IPS-18a (cell line): Measurements from ENCODE around the gene LRRC8E.
"Not testable (repeated sequence)": the region's sequence is repeated elsewhere in the genome, so short reads cannot be mapped to it uniquely, and the experiment has no call there.

ENCODE experiments used
- H3K27ac ChIP-seq: one replicate; pipeline ENCODE4 v1.5.1; 2013; ENCODE audit warnings: low read length
- H3K27me3 ChIP-seq: one replicate; pipeline ENCODE4 v1.6.1; 2013; ENCODE audit warnings: mild to moderate bottlenecking, low read length; ENCODE audit not compliant: control insufficient read depth, insufficient read depth
- H3K36me3 ChIP-seq: one replicate; pipeline ENCODE4 v1.6.1; 2013; ENCODE audit warnings: low read depth, low read length; ENCODE audit not compliant: control insufficient read depth
- H3K4me1 ChIP-seq: one replicate; pipeline ENCODE4 v1.6.1; 2013; ENCODE audit warnings: low read depth, low read length; ENCODE audit not compliant: control insufficient read depth
- H3K4me3 ChIP-seq: one replicate; pipeline ENCODE4 v1.5.1; 2013; ENCODE audit warnings: low read length
- H3K9ac ChIP-seq: one replicate; pipeline ENCODE4 v1.6.1; 2013; ENCODE audit warnings: mild to moderate bottlenecking, low read length, moderate library complexity
- H3K9me3 ChIP-seq: one replicate; pipeline ENCODE4 v1.6.1; 2013; ENCODE audit warnings: low read depth, low read length; ENCODE audit not compliant: control insufficient read depth

LRRC8E gene

DNA sequence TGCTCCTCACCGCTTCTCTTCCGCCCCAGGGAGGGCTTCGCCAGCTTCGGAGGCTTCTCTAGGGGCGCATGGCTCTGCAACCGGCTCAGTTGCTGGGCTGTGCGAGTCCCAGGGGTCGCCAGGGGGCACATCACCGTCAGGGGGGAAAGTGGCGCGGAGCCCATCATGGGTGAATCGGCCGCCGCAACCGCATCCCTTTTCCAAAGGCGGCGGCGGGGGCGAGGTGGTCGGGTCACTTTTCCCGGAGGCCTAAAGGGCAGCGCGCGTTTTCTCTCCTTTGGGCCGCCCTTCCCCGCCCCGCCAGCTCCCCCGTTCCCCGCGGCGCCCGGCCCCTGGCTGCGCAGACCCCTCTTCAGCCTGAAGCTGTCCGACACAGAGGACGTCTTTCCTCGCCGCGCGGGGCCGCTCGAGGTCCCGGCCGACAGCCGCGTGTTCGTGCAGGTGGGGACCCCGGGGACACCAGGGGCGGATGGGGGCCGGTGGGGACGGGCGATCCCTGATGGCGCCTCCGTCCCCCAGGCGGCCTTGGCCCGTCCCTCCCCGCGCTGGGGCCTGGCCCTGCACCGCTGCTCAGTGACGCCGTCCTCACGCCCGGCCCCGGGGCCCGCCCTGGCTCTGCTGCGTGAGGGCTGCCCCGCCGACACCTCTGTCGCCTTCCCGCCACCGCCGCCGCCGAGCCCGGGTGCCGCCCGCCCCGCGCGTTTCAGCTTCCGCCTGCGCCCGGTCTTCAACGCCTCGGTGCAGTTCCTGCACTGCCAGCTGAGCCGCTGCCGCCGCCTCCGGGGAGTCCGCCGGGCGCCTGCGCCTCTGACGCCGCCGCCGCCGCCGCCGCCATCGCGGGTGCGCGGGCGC lies 28.0 kb downstream of the LRRC8E start:
- no peaks in the 10 kb centered on the region for H3K9me3 ChIP-seq
- H3K9ac ChIP-seq, result no peak overlapping the region
- peaks cover 8% of the 10 kb centered on the region for H3K4me1 ChIP-seq
- H3K4me3 ChIP-seq, result peak overlapping the region; percentile 47
- H3K27me3 ChIP-seq, result peaks cover 61% of the 10 kb centered on the region
- H3K36me3 ChIP-seq, result peaks cover 9% of the 10 kb centered on the region
- H3K27ac ChIP-seq, result no peak overlapping the region

DNA sequence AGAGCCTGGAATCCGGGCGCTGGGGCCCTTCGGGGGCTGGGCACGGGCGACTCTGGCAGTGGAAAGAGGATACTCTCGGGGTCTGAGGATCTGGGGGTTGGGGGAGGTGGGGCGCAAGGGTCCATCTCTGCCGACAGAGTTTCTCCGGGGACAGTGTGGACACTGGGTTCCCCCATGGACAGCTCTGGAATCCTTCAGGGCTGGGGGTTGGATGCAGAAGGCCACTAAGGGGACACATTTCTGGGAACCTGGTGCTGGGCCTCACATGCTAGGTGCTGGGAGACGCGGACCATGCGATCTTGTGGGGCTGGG lies 28.6 kb downstream of the LRRC8E start:
- Histone ChIP-seq H3K27ac (no peak overlapping the region), H3K9me3 (no peaks in the 10 kb centered on the region), H3K9ac (no peak overlapping the region), H3K4me1 (peaks cover 9% of the 10 kb centered on the region), H3K36me3 (peaks cover 3% of the 10 kb centered on the region), H3K4me3 (peak overlapping the region; percentile 47), H3K27me3 (peaks cover 61% of the 10 kb centered on the region)

DNA sequence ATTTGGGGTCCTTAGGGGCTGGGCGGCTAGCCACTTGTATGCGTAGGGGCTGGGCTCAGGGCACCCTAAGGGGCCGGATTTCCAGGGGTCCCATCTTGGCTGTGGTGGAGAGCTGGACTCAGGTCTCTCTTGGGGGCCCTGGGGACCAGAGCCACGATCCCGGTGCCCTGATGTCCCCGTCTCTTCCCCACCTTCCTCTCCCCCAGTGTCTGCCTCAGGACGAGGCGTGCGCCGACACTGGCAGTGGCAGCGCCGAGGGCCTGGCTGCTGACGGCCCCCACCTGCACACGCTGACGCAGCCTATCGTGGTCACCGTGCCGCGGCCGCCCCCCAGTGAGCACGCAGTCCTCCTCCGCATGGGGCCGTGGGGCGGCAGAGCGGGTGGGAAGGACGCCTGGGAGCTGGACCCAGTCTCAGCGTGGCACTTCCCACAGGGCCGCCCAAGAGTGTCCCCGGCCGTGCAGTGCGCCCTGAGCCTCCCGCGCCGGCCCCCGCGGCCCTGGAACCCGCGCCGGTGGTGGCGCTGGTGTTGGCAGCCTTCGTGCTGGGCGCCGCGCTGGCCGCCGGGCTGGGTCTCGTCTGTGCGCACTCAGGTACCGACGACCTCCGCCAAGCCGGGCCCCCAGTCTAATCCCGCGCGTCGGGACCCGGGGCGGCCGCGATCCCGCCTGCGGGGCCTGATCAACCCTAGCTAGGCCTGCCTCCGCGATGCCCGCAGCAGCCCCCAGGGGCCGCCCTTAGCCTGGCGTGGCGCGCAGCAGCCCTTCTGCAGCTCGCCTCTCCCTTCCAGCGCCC lies 29.2 kb downstream of the LRRC8E start:
- Histone ChIP-seq H3K27me3 (peaks cover 61% of the 10 kb centered on the region), H3K4me1 (peaks cover 9% of the 10 kb centered on the region), H3K27ac (no peak overlapping the region), H3K9ac (no peak overlapping the region), H3K4me3 (peak overlapping the region; percentile 47), H3K36me3 (no peaks in the 10 kb centered on the region), H3K9me3 (no peaks in the 10 kb centered on the region)

DNA sequence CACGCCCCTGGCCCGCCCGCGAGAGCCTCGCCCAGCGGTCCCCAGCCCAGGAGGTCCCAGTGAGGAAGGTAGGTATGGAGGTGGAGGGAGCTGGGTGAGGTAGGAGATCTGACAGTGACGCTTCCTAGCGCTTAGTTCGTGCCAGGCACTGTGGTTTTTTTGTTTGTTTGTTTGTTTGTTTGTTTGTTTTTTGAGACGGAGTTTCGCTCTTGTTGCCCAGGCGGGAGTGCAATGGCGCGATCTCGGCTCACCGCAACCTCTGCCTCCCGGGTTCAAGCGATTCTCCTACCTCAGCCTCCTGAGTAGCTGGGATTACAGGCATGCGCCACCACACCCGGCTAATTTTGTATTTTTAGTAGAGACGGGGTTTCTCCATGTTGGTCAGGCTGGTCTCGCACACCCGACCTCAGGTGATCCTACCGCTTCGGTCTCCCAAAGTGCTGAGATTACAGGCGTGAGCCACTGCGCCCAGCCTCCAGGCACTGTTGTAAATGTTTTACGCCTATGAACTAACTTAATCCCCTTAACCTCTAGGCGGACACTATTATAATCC lies 29.8 kb downstream of the LRRC8E start:
- H3K36me3 ChIP-seq, H3K27ac ChIP-seq, H3K9ac ChIP-seq, H3K4me1 ChIP-seq, H3K9me3 ChIP-seq: not testable (repeated sequence)
- peaks cover 61% of the 10 kb centered on the region for H3K27me3 ChIP-seq
- H3K4me3 ChIP-seq, result peak overlapping the region; percentile 47

DNA sequence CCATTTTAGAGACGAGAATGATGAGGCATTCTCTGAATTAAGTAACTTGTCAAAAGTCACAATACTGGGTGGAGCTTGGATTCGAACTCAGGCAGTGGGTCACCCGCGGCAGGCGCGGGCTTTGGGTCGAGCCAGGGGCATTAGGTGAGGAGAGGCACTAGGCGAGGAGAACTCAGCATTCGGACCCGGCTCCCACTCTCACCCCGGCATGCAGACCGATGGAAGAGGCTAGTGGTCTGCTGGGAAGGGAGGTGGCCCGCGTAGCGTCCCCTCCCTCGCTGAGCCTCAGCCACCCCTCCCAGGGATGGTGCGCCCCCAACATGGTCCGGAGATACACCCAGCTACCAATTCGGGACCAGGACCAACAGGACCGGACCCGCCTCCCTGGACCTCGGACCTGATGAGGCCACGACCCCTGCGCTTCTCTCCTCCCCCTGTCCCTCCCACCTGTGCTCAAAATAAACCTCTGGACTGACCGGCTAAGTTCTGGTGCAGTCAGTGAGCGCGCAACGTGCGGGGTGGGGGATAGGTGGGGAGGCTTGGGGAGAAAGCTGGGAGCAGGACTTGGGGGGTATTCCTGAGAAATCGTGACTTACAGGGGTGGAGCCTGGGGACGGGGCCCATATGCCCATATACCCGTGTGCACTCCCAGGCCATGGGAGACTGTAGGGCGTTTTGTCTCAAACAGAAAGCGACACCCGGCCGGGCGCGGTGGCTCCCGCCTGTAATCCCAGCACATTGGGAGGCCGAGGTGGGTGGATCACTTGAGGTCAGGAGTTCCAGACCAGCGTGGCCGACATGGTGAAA lies 30.5 kb downstream of the LRRC8E start:
- Histone ChIP-seq H3K4me3 (peak overlapping the region; percentile 47), H3K4me1 (peaks cover 9% of the 10 kb centered on the region), H3K9me3 (no peaks in the 10 kb centered on the region), H3K27me3 (peaks cover 59% of the 10 kb centered on the region), H3K27ac (no peak overlapping the region), H3K9ac (no peak overlapping the region), H3K36me3 (no peaks in the 10 kb centered on the region)

DNA sequence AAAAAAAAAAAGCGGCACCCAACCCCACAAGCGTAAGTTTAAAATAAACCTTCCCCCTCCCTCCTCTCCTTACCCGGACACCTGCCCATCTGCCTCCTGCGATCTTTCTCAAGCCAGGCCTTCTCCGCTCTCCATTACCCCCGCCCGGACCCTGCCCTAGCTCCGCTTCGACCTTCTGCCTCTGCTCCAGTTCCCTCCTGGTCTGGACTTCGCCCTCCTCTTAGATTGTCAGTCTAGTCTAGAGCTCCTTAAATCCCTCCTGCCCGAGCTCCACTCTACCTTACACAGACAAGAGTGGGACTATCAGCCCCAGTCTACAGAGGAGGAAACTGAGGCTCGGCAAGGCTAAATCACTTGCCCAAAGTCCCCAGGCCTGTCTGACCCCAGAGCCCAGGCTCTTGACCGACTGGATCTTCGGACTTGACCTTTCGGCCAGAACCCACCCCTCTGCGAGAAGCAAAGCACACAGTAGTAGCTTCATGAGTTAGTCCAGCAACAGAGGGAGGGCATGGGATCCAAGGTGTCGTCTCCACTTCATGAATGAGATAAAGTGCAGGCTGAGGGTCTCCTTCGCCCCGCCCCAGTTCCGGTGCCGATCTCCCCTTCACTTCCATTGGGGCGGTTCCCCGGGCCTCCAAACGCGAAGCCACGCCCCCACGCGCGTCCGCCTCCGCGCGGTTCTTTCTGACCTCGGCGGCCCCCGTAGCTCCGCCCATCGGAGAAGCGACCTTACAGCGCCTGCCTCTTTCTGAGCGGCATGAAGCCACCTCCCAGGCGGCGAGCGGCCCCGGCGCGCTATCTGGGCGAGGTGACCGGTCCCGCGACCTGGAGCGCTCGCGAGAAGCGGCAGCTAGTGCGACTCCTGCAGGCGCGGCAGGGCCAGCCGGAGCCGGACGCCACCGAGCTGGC lies 31.6 kb downstream of the LRRC8E start, which contains the start of gene SNAPC2:
TSS of gene SNAPC2 (plus strand) at position 729 of the 909 bp plus-strand sequence. CDS start at position 758, 29 bp downstream.
- no peak within 1 kb of the TSS for H3K27ac ChIP-seq
- H3K4me1 ChIP-seq, result peaks cover 9% of the 10 kb centered on the region
- H3K4me3 ChIP-seq, result peak within 1 kb of the TSS; percentile 64
- no peak within 1 kb of the TSS for H3K9ac ChIP-seq
- no peaks in the 10 kb centered on the region for H3K36me3 ChIP-seq
- peaks cover 49% of the 10 kb centered on the region for H3K27me3 ChIP-seq
- H3K9me3 ChIP-seq, result no peaks in the 10 kb centered on the region

DNA sequence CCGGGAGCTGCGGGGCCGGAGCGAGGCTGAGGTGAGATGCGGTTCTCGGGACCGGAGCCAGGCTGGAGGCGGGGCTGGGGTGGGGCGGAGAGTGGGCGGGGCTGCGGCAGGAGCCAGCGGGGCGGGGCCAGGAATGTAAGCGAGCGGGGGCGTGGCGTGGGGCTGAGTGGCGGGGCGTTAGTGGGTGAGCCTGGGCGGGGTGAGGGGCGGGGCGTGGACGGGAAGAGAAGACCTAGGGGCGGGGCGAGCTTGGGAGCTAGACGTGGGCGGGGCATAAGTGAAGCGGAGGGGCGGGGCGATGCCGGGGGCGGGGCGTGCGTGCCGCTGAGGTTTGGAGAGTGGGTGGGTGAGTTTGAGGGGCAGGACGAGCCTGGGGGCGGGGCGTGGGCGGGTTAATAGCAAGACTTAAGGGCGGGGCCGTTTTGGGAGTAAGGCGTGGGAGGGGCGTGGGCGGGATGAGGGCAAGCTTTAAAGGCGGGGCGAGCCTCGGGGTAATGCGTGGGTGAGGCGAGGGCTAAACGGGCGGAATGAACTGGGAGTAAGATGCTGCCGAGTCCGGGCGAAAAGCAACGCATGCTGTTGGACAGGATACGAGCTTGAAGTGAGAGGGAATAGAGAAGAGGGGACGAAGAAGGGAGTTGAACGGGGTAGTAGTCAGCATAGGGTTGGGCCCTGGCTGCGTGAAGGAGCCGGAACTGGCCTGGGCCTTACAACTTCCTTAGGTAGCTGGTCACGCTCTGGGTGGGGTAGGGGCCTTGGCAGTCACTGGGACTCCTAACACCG lies 32.4 kb downstream of the LRRC8E start:
- Histone ChIP-seq H3K9ac (no peak overlapping the region), H3K27me3 (peaks cover 40% of the 10 kb centered on the region), H3K9me3 (no peaks in the 10 kb centered on the region), H3K4me1 (peaks cover 9% of the 10 kb centered on the region), H3K27ac (no peak overlapping the region), H3K36me3 (no peaks in the 10 kb centered on the region), H3K4me3 (peak overlapping the region; percentile 64)

DNA sequence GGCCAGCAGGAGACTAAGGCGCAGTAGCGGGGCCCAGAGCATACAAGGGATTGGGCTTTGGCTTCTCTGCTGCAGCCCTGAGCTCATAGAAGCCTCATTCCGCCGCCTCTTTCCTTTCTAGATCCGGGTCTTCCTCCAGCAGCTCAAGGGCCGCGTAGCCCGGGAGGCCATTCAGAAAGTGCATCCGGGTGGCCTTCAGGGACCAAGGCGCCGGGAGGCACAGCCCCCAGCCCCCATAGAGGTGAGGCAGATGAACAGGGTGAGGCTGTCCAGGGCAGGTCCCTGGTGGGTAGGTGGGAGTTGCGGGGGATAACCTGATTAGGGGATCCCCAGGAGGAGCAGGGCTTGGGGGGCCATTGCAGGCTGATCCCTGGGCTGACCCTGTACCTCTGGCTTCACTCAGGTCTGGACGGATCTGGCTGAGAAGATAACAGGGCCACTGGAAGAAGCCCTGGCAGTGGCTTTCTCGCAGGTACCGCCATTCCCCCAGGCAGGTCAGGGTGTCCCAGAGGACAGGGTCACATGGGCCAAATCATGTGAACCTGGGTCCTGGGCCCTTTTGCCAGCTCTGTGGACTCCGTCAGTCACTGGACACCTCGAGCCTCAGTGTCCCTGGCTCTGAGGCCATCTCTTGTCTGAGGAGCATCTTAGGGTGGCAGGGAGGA lies 33.1 kb downstream of the LRRC8E start:
- H3K9me3 ChIP-seq, result no peaks in the 10 kb centered on the region
- H3K4me3 ChIP-seq, result peak overlapping the region; percentile 60
- H3K4me1 ChIP-seq, result peaks cover 13% of the 10 kb centered on the region
- H3K27ac ChIP-seq, result no peak overlapping the region
- no peak overlapping the region for H3K9ac ChIP-seq
- H3K36me3 ChIP-seq, result no peaks in the 10 kb centered on the region
- H3K27me3 ChIP-seq, result peaks cover 33% of the 10 kb centered on the region

DNA sequence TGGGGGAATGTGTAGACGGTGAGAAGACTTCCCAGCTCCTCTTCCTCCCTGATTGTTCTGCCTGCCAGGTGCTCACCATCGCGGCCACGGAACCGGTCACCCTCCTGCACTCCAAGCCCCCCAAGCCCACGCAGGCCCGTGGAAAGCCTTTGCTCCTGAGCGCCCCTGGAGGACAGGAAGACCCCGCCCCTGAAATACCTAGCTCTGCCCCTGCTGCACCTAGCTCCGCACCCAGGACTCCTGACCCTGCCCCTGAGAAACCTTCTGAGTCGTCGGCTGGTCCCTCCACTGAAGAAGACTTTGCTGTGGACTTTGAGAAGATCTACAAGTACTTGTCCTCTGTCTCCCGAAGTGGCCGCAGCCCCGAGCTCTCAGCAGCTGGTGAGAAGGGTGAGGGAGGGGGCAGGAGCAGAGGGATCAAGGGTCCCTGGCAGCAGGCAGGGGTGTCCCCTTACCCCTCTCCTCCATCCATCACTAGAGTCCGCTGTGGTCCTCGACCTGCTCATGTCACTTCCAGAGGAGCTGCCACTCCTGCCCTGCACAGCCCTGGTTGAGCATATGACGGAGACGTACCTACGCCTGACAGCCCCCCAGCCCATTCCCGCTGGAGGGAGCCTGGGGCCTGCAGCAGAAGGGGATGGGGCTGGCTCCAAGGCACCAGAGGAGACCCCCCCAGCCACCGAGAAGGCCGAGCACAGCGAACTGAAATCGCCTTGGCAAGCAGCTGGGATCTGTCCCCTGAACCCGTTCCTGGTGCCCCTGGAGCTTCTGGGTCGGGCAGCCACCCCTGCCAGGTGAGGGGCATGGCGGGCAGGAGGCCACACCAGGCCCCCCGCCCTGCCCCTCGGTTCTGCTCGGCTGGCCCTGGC lies 33.9 kb downstream of the LRRC8E start:
- Histone ChIP-seq H3K36me3 (no peaks in the 10 kb centered on the region), H3K9me3 (no peaks in the 10 kb centered on the region), H3K4me1 (peaks cover 13% of the 10 kb centered on the region), H3K9ac (no peak overlapping the region), H3K27me3 (peaks cover 25% of the 10 kb centered on the region), H3K4me3 (no peak overlapping the region), H3K27ac (no peak overlapping the region)
